H1 (cell line): ENCODE results near the gene PDE4B. TPM values are rescaled to one million over a fixed set of nuclear protein-coding genes. Genes with fewer than 3 reads are reported as not detected.

Experiments used
- CTCF ChIA-PET: fragments of 300-600 bp; sonication (Branson Sonifier 250); formaldehyde crosslinking; loops from one replicate; lab custom pipeline; 2021; ENCODE audit not compliant: partially characterized antibody; lab: Charles Lee
- POLR2A ChIA-PET: fragments of 300-600 bp; sonication (Branson Sonifier 250); formaldehyde crosslinking; loops from one replicate; lab custom pipeline; 2021; ENCODE audit warnings: inconsistent platforms; ENCODE audit not compliant: partially characterized antibody; lab: Charles Lee
- DNase-seq, 2 experiments: peaks; one replicate each; pipeline versions ENCODE4 v3.0.0 to v3.0.0-alpha.2; 2010 to 2022; ENCODE audit warnings: low spot score in 2 of 2, low read depth in 1 of 2, mixed read lengths in 1 of 2
- FAIRE-seq: peaks from 2 replicates; lab custom pipeline; 2011; peaks lifted over from hg19 to GRCh38; lab: Jason Lieb, UNC
- H2AFZ ChIP-seq: 2 replicates; pipeline ENCODE4 v1.8.1; 2012; ENCODE audit warnings: low read length, inconsistent platforms
- H2AK5ac ChIP-seq: 2 replicates; pipeline ENCODE4 v1.6.1; 2013; ENCODE audit warnings: low read depth, low read length
- H2BK120ac ChIP-seq: replicated peaks from 2 replicates; pipeline ENCODE3; 2013; ENCODE audit warnings: low read depth, low read length, inconsistent platforms
- H2BK12ac ChIP-seq: 2 replicates; pipeline ENCODE4 v1.6.1; 2013; ENCODE audit warnings: low read depth, low read length
- H2BK15ac ChIP-seq: 2 replicates; pipeline ENCODE4 v1.6.1; 2013; ENCODE audit warnings: low read length
- H2BK20ac ChIP-seq: 2 replicates; pipeline ENCODE4 v1.6.1; 2013; ENCODE audit warnings: low read length
- H2BK5ac ChIP-seq: 2 replicates; pipeline ENCODE4 v1.6.1; 2013; ENCODE audit warnings: low read depth, low read length
- H3K14ac ChIP-seq: 2 replicates; pipeline ENCODE4 v1.6.1; 2013; ENCODE audit warnings: inconsistent platforms; ENCODE audit not compliant: insufficient read length
- H3K18ac ChIP-seq: 2 replicates; pipeline ENCODE4 v1.6.1; 2013; ENCODE audit warnings: low read length; ENCODE audit errors: extremely low read depth
- H3K23ac ChIP-seq: 2 replicates; pipeline ENCODE4 v1.6.1; 2013; ENCODE audit warnings: inconsistent platforms; ENCODE audit not compliant: insufficient read length
- H3K23me2 ChIP-seq: 2 replicates; pipeline ENCODE4 v1.6.1; 2013; ENCODE audit warnings: low read depth, low read length
- H3K27ac ChIP-seq: 2 replicates; pipeline ENCODE4 v1.6.1; 2011; ENCODE audit warnings: low read depth, low read length, inconsistent platforms
- H3K27me3 ChIP-seq, 4 experiments: replicated peaks in 1 of 4; 1 replicate in 1 of 4; 2 replicates in 3 of 4; pipeline versions ENCODE4 v1.6.1 to v1.8.1; 2011 to 2013; ENCODE audit warnings: low read length in 3 of 4, mild to moderate bottlenecking in 3 of 4, inconsistent platforms in 2 of 4, mixed read lengths in 2 of 4, moderate library complexity in 1 of 4; ENCODE audit not compliant: control insufficient read depth in 3 of 4, insufficient read depth in 3 of 4; ENCODE audit errors: extremely low read depth in 1 of 4
- H3K36me3 ChIP-seq, 4 experiments: 2 replicates each; pipeline versions ENCODE4 v1.6.1 to v1.8.1; 2011 to 2013; ENCODE audit warnings: mild to moderate bottlenecking in 4 of 4, low read length in 3 of 4, moderate library complexity in 2 of 4, control low read depth in 1 of 4, inconsistent platforms in 1 of 4; ENCODE audit not compliant: insufficient read depth in 4 of 4, control insufficient read depth in 2 of 4
- H3K4ac ChIP-seq: replicated peaks from 2 replicates; pipeline ENCODE3; 2013; ENCODE audit warnings: low read length, low read depth, mixed read lengths, inconsistent platforms; ENCODE audit not compliant: insufficient read length
- H3K4me1 ChIP-seq, 4 experiments: replicated peaks in 1 of 4; 1 replicate in 1 of 4; 2 replicates in 3 of 4; pipeline versions ENCODE4 v1.6.1 to v1.8.1; 2011 to 2013; ENCODE audit warnings: low read length in 3 of 4, inconsistent platforms in 2 of 4, mixed read lengths in 1 of 4; ENCODE audit not compliant: insufficient read depth in 4 of 4, control insufficient read depth in 3 of 4
- H3K4me2 ChIP-seq, 2 experiments: 2 replicates each; pipeline versions ENCODE4 v1.6.1 to v1.8.1; 2011 to 2013; ENCODE audit warnings: low read depth in 2 of 2, low read length in 2 of 2, control low read depth in 1 of 2, inconsistent platforms in 1 of 2, mild to moderate bottlenecking in 1 of 2; ENCODE audit not compliant: insufficient read depth in 1 of 2
- H3K4me3 ChIP-seq, 4 experiments: fragments of 200-600, 300-600 bp in 1 of 4; sonication (generic), shearing (Covaris generic), sonication (Bioruptor Twin) in 1 of 4; 2 replicates each; pipeline versions ENCODE4 v1.5.1 to v1.8.1; 2011 to 2016; ENCODE audit warnings: low read length in 4 of 4, low read depth in 3 of 4, control low read depth in 2 of 4, inconsistent platforms in 2 of 4, mild to moderate bottlenecking in 2 of 4, mixed read lengths in 1 of 4, moderate library complexity in 1 of 4; ENCODE audit not compliant: insufficient read depth in 2 of 4; ENCODE audit errors: extremely low read depth in 1 of 4
- H3K56ac ChIP-seq: replicated peaks from 2 replicates; pipeline ENCODE3; 2013; ENCODE audit warnings: low read depth, mild to moderate bottlenecking, mixed read lengths, low read length, inconsistent platforms; ENCODE audit not compliant: insufficient read length
- H3K79me1 ChIP-seq: 2 replicates; pipeline ENCODE4 v1.6.1; 2013; ENCODE audit warnings: low read depth, low read length, control low read depth
- H3K79me2 ChIP-seq, 2 experiments: 2 replicates each; pipeline versions ENCODE4 v1.6.1 to v1.8.1; 2012 to 2013; ENCODE audit warnings: low read length in 2 of 2, mild to moderate bottlenecking in 2 of 2, inconsistent platforms in 1 of 2; ENCODE audit not compliant: insufficient read depth in 2 of 2, control insufficient read depth in 1 of 2
- H3K9ac ChIP-seq, 4 experiments: replicated peaks in 1 of 4; 1 replicate in 1 of 4; 2 replicates in 3 of 4; pipeline versions ENCODE4 v1.6.1 to v1.8.1; 2011 to 2013; ENCODE audit warnings: low read depth in 3 of 4, low read length in 3 of 4, control low read depth in 2 of 4, mild to moderate bottlenecking in 2 of 4, moderate library complexity in 2 of 4, inconsistent platforms in 1 of 4; ENCODE audit errors: extremely low read depth in 1 of 4
- H3K9me3 ChIP-seq, 2 experiments: 2 replicates each; pipeline versions ENCODE4 v1.6.1 to v1.8.1; 2012 to 2013; ENCODE audit warnings: mild to moderate bottlenecking in 2 of 2, moderate library complexity in 2 of 2, control low read depth in 1 of 2, inconsistent platforms in 1 of 2, low read depth in 1 of 2, low read length in 1 of 2, mixed read lengths in 1 of 2; ENCODE audit not compliant: insufficient read depth in 2 of 2
- H4K20me1 ChIP-seq, 2 experiments: replicated peaks in 1 of 2; 2 replicates each; pipeline versions ENCODE3 to v1.8.1; 2011 to 2013; ENCODE audit warnings: inconsistent platforms in 2 of 2, low read length in 2 of 2, mild to moderate bottlenecking in 1 of 2; ENCODE audit not compliant: insufficient read depth in 2 of 2, control insufficient read depth in 1 of 2
- H4K5ac ChIP-seq: 2 replicates; pipeline ENCODE4 v1.6.1; 2013; ENCODE audit warnings: low read length, low read depth, mixed read lengths, inconsistent platforms; ENCODE audit not compliant: insufficient read length
- H4K8ac ChIP-seq: 2 replicates; pipeline ENCODE4 v1.8.0; 2013; ENCODE audit warnings: mild to moderate bottlenecking, moderate library complexity, low read length, inconsistent platforms; ENCODE audit not compliant: insufficient read depth; ENCODE audit errors: extremely low read depth
- H4K91ac ChIP-seq: replicated peaks from 2 replicates; pipeline ENCODE3; 2013; ENCODE audit warnings: low read length, mixed read lengths, inconsistent platforms; ENCODE audit not compliant: insufficient read length
- BACH1 ChIP-seq: IDR thresholded peaks from 2 replicates; pipeline ENCODE4 v1.6.1; 2012; ENCODE audit warnings: low read length, improper control_type of control experiment
- CTCF ChIP-seq, 3 experiments: IDR thresholded peaks; 1 replicate in 2 of 3; 2 replicates in 1 of 3; pipeline versions ENCODE4 v1.5.1 to v1.6.1; 2011; ENCODE audit warnings: low read length in 3 of 3, mild to moderate bottlenecking in 3 of 3, inconsistent platforms in 2 of 3, low read depth in 1 of 3, moderate library complexity in 1 of 3; ENCODE audit not compliant: insufficient read depth in 1 of 3; ENCODE audit errors: control extremely low read depth in 1 of 3
- EGR1 ChIP-seq: IDR thresholded peaks from 2 replicates; pipeline ENCODE4 v1.6.1; 2011; ENCODE audit warnings: low read depth, low read length, borderline replicate concordance
- EZH2 ChIP-seq: fragments of 200-600 bp; sonication (generic); IDR thresholded peaks from 2 replicates; pipeline ENCODE4 v1.7.1; 2012; ENCODE audit warnings: low read depth, mild to moderate bottlenecking, moderate library complexity, low read length, inconsistent platforms; ENCODE audit not compliant: severe bottlenecking
- GABPA ChIP-seq: IDR thresholded peaks from 2 replicates; pipeline ENCODE4 v1.6.1; 2011; ENCODE audit warnings: mild to moderate bottlenecking, low read length, moderate library complexity, borderline replicate concordance; ENCODE audit not compliant: insufficient read depth
- JUN ChIP-seq: IDR thresholded peaks from 2 replicates; pipeline ENCODE4 v1.6.1; 2011; ENCODE audit warnings: low read depth, mild to moderate bottlenecking, improper control_type of control experiment, low read length
- NRF1 ChIP-seq: IDR thresholded peaks from 2 replicates; pipeline ENCODE4 v1.6.1; 2011; ENCODE audit warnings: mild to moderate bottlenecking, low read depth, low read length, improper control_type of control experiment
- POU5F1 ChIP-seq: IDR thresholded peaks from 2 replicates; pipeline ENCODE4 v1.6.1; 2011; ENCODE audit warnings: low read depth, mild to moderate bottlenecking, low read length, moderate library complexity
- SAP30 ChIP-seq: fragments of 300-600 bp; sonication (generic); IDR thresholded peaks from 2 replicates; pipeline ENCODE4 v1.7.1; 2012; ENCODE audit warnings: low read length, moderate library complexity, mild to moderate bottlenecking, inconsistent platforms; ENCODE audit not compliant: insufficient read depth, insufficient replicate concordance
- SRF ChIP-seq: IDR thresholded peaks from 2 replicates; pipeline ENCODE4 v1.6.1; 2011; ENCODE audit warnings: mild to moderate bottlenecking, low read depth, low read length, moderate library complexity
- TAF7 ChIP-seq: optimal IDR thresholded peaks from 2 replicates; pipeline ENCODE3; 2011; ENCODE audit warnings: low read depth, mild to moderate bottlenecking, inconsistent platforms, low read length, moderate library complexity, borderline replicate concordance
- YY1 ChIP-seq: IDR thresholded peaks from 2 replicates; pipeline ENCODE4 v1.6.1; 2011; ENCODE audit warnings: low read depth, mild to moderate bottlenecking, low read length
- WGBS, 2 experiments: shearing (Covaris generic) in 1 of 2; methylation state at CpG; one replicate each; pipeline versions ENCODE4 v1.1.6 to v1.1.7; 2013 to 2015; ENCODE audit warnings: low lambda C conversion rate in 2 of 2, mixed read lengths in 2 of 2, inconsistent platforms in 1 of 2, low coverage in 1 of 2, missing lambda C conversion rate in 1 of 2; ENCODE audit not compliant: insufficient replicate concordance in 2 of 2, insufficient coverage in 1 of 2, insufficient read length in 1 of 2; ENCODE audit errors: extremely low coverage in 1 of 2, missing lambda C conversion rate in 1 of 2; 5-methylcytosine and 5-hydroxymethylcytosine counted together
- polyA plus RNA-seq, 7 experiments: library from polyadenylated mRNA; depleted of rRNA in 3 of 7; stranded (reverse) in 5 of 7; unstranded in 2 of 7; fragments of >200 nt in 5 of 7; fragments of 200-250 nt in 2 of 7; gene quantifications; 1 replicate in 5 of 7; 2 replicates in 1 of 7; 4 replicates in 1 of 7; pipeline versions ENCODE4 v1.2.1 to v1.2.3, GENCODE V29; 2011 to 2013; ENCODE audit warnings: missing spikeins in 2 of 7, mixed read lengths in 2 of 7
- total RNA-seq: library from RNA; stranded (reverse); fragmentation: NEBNext Ultra II Directional; extraction: Animal tissue kit (Norgen Biotek cat#: 25700); gene quantifications from 2 replicates; pipeline ENCODE4 v1.2.1, GENCODE V29; 2021

Gene PDE4B
- total and polyA plus RNA-seq, 2 of the 8 experiments (the other 6 are each of a cell fraction or from before 2014, with no cell fraction given), result 5.0 to 15.1 TPM

DNA sequence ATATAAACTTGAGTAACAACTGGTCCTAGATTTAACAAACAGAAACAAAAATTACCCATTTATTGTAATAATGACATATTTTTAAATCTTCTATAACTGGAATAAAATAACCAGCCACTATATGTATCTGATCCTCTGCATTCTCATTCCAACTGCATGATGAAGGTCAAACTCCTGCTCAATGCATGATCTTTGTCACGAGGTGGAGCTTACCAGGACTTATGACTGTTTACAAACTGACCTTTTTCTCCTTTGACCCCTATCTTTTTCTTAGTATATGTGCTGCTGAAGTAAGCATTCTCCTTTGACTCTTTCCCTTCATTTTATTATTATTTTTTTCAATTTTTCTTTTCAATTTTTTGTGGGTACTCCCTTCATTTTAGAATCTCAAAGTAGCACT, 252.2 kb downstream of the PDE4B start:
- H4K8ac ChIP-seq, result no peak overlapping the region
- WGBS, 2 experiments, result 100% methylated on average over 1 of the region's 1 CpG; no CpG with 5 or more reads in 1 of the 2 experiments
- H4K91ac ChIP-seq, result no peak overlapping the region
- H3K79me1 ChIP-seq, result no peaks in the 10 kb centered on the region
- no peak overlapping the region for H2BK5ac ChIP-seq
- no peak overlapping the region for H2AK5ac ChIP-seq
- no peaks in the 10 kb centered on the region for H4K20me1 ChIP-seq
- no peak overlapping the region for H3K9ac ChIP-seq
- no peak overlapping the region for H3K23ac ChIP-seq
- H3K4me3 ChIP-seq, result no peak overlapping the region
- H3K79me2 ChIP-seq, result no peaks in the 10 kb centered on the region
- DNase-seq (no peak), FAIRE-seq (no peak)
- no peak overlapping the region for H3K56ac ChIP-seq
- no peak overlapping the region for H3K4ac ChIP-seq
- no peak overlapping the region for H3K14ac ChIP-seq
- H2BK12ac ChIP-seq, result no peak overlapping the region
- no peaks in the 10 kb centered on the region for H3K27me3 ChIP-seq
- H3K4me2 ChIP-seq, result no peak overlapping the region
- no peak overlapping the region for H3K18ac ChIP-seq
- H3K9me3 ChIP-seq, result no peaks in the 10 kb centered on the region
- no peak overlapping the region for H2AFZ ChIP-seq
- no peaks in the 10 kb centered on the region for H3K36me3 ChIP-seq
- H3K23me2 ChIP-seq, result no peaks in the 10 kb centered on the region
- H3K27ac ChIP-seq, result no peak overlapping the region
- H2BK20ac ChIP-seq, result no peak overlapping the region
- ChIA-PET CTCF (no interaction called here), POLR2A (no interaction called here)
- H4K5ac ChIP-seq, result no peak overlapping the region
- no peak overlapping the region for H2BK15ac ChIP-seq
- no peak overlapping the region for H2BK120ac ChIP-seq
- H3K4me1 ChIP-seq, result no peaks in the 10 kb centered on the region
- TF ChIP-seq BACH1 (no peak), POU5F1 (no peak), SRF (no peak), NRF1 (no peak), GABPA (no peak), SAP30 (no peak), JUN (no peak), CTCF (IDR thresholded peaks at IDR 0.05; ENCODE audit: control extremely low read depth in 1 of 3, insufficient read depth in 1 of 3, low read depth in 1 of 3, low read length in 3 of 3) (no peak), EZH2 (no peak), EGR1 (no peak), YY1 (no peak), TAF7 (no peak)
